ENCODE data around the gene APOC3. TPM values are rescaled to one million over a fixed set of nuclear protein-coding genes. Genes with fewer than 3 reads are reported as not detected.

APOC3 gene
- total and polyA plus RNA-seq, 9 of the 15 experiments (the other 6 are each of a cell fraction or from before 2014, with no cell fraction given): 1.1 TPM; not detected in 8

- TF ChIP-seq ZNF609 (CRISPR knock-in tag; IDR thresholded peaks at IDR 0.05; ENCODE audit: borderline replicate concordance): no peak
- TF ChIP-seq ZFP91 (CRISPR knock-in tag; IDR thresholded peaks at IDR 0.05): no peak
- no peak for TF ChIP-seq LCOR (CRISPR knock-in tag; IDR thresholded peaks at IDR 0.05)
- no peak for TF ChIP-seq NFIX (CRISPR knock-in tag; IDR thresholded peaks at IDR 0.05; ENCODE audit: low read depth)
- no peak for TF ChIP-seq ZNF830 (CRISPR knock-in tag; IDR thresholded peaks at IDR 0.05)
- no peak for TF ChIP-seq MCM2 (IDR thresholded peaks at IDR 0.05; ENCODE audit: low read depth)
- no peak for TF ChIP-seq FOXA1 (IDR thresholded peaks at IDR 0.05; ENCODE audit: borderline replicate concordance)
These were observed 2.2 kb downstream of the APOC3 start (continued) for GRCh38 chr11:116831790-116832349.

All from K562 (cell line).